IMR-90 (cell line): Measurements from ENCODE around the gene TAF8. TPM values are rescaled to one million over a fixed set of nuclear protein-coding genes. Genes with fewer than 3 reads are reported as not detected.

ENCODE experiments used
- ATAC-seq: fragments of 200-7000 bp; cut with Tn5 transposase; 2 replicates; pipeline ENCODE4 v1.9.1; 2020; ENCODE audit warnings: low read depth, mild to moderate bottlenecking, moderate library complexity
- BruUV-seq: library from RNA; stranded (reverse); fragments of 400-500 nt; replicated peaks from 2 replicates; lab custom pipeline; 2021; lab: Mats Ljungman, UMichigan
- CTCF ChIA-PET: fragments of 300-600 bp; formaldehyde crosslinking; extraction: SDS; loops from one replicate; lab custom pipeline; 2021; ENCODE audit warnings: antibody characterized with exemption; lab: Yijun Ruan, JAX
- POLR2A ChIA-PET: fragments of 300-600 bp; sonication (Branson Sonifier 250); formaldehyde crosslinking; loops from one replicate; lab custom pipeline; 2022; ENCODE audit warnings: antibody characterized with exemption; ENCODE audit not compliant: unreplicated experiment; lab: Charles Lee
- DNase-seq: peaks from one replicate; pipeline ENCODE4 v3.0.0; 2013
- H2AFZ ChIP-seq: replicated peaks from 2 replicates; pipeline ENCODE3; 2013; ENCODE audit warnings: low read length, mild to moderate bottlenecking; ENCODE audit not compliant: poor library complexity
- H2AK5ac ChIP-seq: 2 replicates; pipeline ENCODE4 v1.6.1; 2013; ENCODE audit warnings: low read depth, low read length, inconsistent platforms
- H2AK9ac ChIP-seq: replicated peaks from 2 replicates; pipeline ENCODE3; 2013; ENCODE audit warnings: mild to moderate bottlenecking, low read depth, low read length, moderate library complexity; ENCODE audit not compliant: poor library complexity
- H2BK120ac ChIP-seq: 2 replicates; pipeline ENCODE4 v1.6.1; 2013; ENCODE audit warnings: low read depth, low read length, inconsistent platforms
- H2BK15ac ChIP-seq: 3 replicates; pipeline ENCODE4 v1.6.1; 2013; ENCODE audit warnings: low read depth, low read length, inconsistent platforms
- H2BK20ac ChIP-seq: 2 replicates; pipeline ENCODE4 v1.6.1; 2013; ENCODE audit warnings: low read depth, mild to moderate bottlenecking, inconsistent platforms, low read length, moderate library complexity
- H2BK5ac ChIP-seq: 2 replicates; pipeline ENCODE4 v1.6.1; 2013; ENCODE audit warnings: mild to moderate bottlenecking, low read depth, low read length, inconsistent platforms; ENCODE audit not compliant: poor library complexity, severe bottlenecking
- H3K14ac ChIP-seq: replicated peaks from 2 replicates; pipeline ENCODE4 v1.6.1; 2013; ENCODE audit warnings: low read depth, low read length, inconsistent platforms
- H3K18ac ChIP-seq: 2 replicates; pipeline ENCODE4 v1.6.1; 2013; ENCODE audit warnings: low read depth, low read length, control low read depth
- H3K23ac ChIP-seq: 2 replicates; pipeline ENCODE4 v1.6.1; 2013; ENCODE audit warnings: low read depth, low read length, inconsistent platforms
- H3K27ac ChIP-seq: 2 replicates; pipeline ENCODE4 v1.5.1; 2013; ENCODE audit warnings: mild to moderate bottlenecking, control low read depth, low read length; ENCODE audit not compliant: insufficient read depth
- H3K27me3 ChIP-seq: 2 replicates; pipeline ENCODE4 v1.6.1; 2013; ENCODE audit warnings: low read length; ENCODE audit not compliant: control insufficient read depth, insufficient read depth
- H3K36me3 ChIP-seq: 2 replicates; pipeline ENCODE4 v1.6.1; 2013; ENCODE audit warnings: low read length, mixed read lengths; ENCODE audit not compliant: control insufficient read depth, insufficient read depth
- H3K4ac ChIP-seq: 2 replicates; pipeline ENCODE4 v1.6.1; 2013; ENCODE audit warnings: low read depth, low read length, inconsistent platforms
- H3K4me1 ChIP-seq: 2 replicates; pipeline ENCODE4 v1.6.1; 2013; ENCODE audit warnings: low read length, mixed read lengths; ENCODE audit not compliant: control insufficient read depth, insufficient read depth
- H3K4me2 ChIP-seq: 2 replicates; pipeline ENCODE4 v1.6.1; 2013; ENCODE audit warnings: low read depth, mild to moderate bottlenecking, control low read depth, low read length, moderate library complexity
- H3K4me3 ChIP-seq: 2 replicates; pipeline ENCODE4 v1.5.1; 2013; ENCODE audit warnings: low read depth, mild to moderate bottlenecking, control low read depth, low read length, moderate library complexity; ENCODE audit not compliant: insufficient read depth
- H3K56ac ChIP-seq: 2 replicates; pipeline ENCODE4 v1.6.1; 2013; ENCODE audit warnings: low read length, inconsistent platforms; ENCODE audit not compliant: insufficient read depth; ENCODE audit errors: extremely low read depth
- H3K79me1 ChIP-seq, 2 experiments: 2 replicates each; pipeline ENCODE4 v1.6.1; 2013; ENCODE audit warnings: low read length in 2 of 2, inconsistent platforms in 1 of 2, low read depth in 1 of 2
- H3K9ac ChIP-seq: 2 replicates; pipeline ENCODE4 v1.6.1; 2013; ENCODE audit warnings: low read depth, low read length, control low read depth
- H3K9me1 ChIP-seq: 2 replicates; pipeline ENCODE4 v1.6.1; 2013; ENCODE audit warnings: low read length, inconsistent platforms; ENCODE audit not compliant: insufficient read depth
- H3K9me3 ChIP-seq: 2 replicates; pipeline ENCODE4 v1.6.1; 2013; ENCODE audit warnings: low read length; ENCODE audit not compliant: control insufficient read depth, insufficient read depth
- H4K20me1 ChIP-seq: 2 replicates; pipeline ENCODE4 v1.6.1; 2013; ENCODE audit warnings: low read length, inconsistent platforms; ENCODE audit not compliant: insufficient read depth
- H4K5ac ChIP-seq: 2 replicates; pipeline ENCODE4 v1.6.1; 2013; ENCODE audit warnings: mild to moderate bottlenecking, low read depth, low read length, control low read depth
- H4K8ac ChIP-seq, 2 experiments: 2 replicates each; pipeline ENCODE4 v1.6.1; 2013; ENCODE audit warnings: low read depth in 2 of 2, low read length in 2 of 2, control low read depth in 1 of 2, inconsistent platforms in 1 of 2
- H4K91ac ChIP-seq: 2 replicates; pipeline ENCODE4 v1.6.1; 2013; ENCODE audit warnings: low read depth, low read length, inconsistent platforms; ENCODE audit not compliant: insufficient read depth
- BHLHE40 ChIP-seq: fragments of 150-350 bp; IDR thresholded peaks from 2 replicates; pipeline ENCODE4 v1.6.1; 2016; ENCODE audit warnings: mild to moderate bottlenecking, low read depth, low read length
- CEBPB ChIP-seq: IDR thresholded peaks from 2 replicates; pipeline ENCODE4 v1.6.1; 2012; ENCODE audit warnings: low read depth, low read length, improper control_type of control experiment
- CHD1 ChIP-seq: IDR thresholded peaks from 2 replicates; pipeline ENCODE4 v1.6.1; 2012; ENCODE audit warnings: low read depth, low read length, improper control_type of control experiment
- CTCF ChIP-seq: conservative IDR thresholded peaks from 2 replicates; pipeline ENCODE4 v1.5.1; 2012; ENCODE audit warnings: mild to moderate bottlenecking, low read depth, low read length, improper control_type of control experiment
- ELK1 ChIP-seq: fragments of 150-350 bp; IDR thresholded peaks from 2 replicates; pipeline ENCODE4 v1.6.1; 2016; ENCODE audit warnings: low read depth, mild to moderate bottlenecking, low read length, moderate library complexity, borderline replicate concordance
- FOS ChIP-seq: fragments of 150-350 bp; IDR thresholded peaks from 2 replicates; pipeline ENCODE4 v1.6.1; 2016; ENCODE audit warnings: low read depth, low read length
- MAFK ChIP-seq: IDR thresholded peaks from 2 replicates; pipeline ENCODE4 v1.6.1; 2012; ENCODE audit warnings: low read depth, low read length, improper control_type of control experiment
- MAZ ChIP-seq: IDR thresholded peaks from 2 replicates; pipeline ENCODE4 v1.6.1; 2012; ENCODE audit warnings: low read depth, mild to moderate bottlenecking, low read length, improper control_type of control experiment, moderate library complexity, borderline replicate concordance
- MXI1 ChIP-seq: IDR thresholded peaks from 2 replicates; pipeline ENCODE4 v1.6.1; 2012; ENCODE audit warnings: low read depth, mild to moderate bottlenecking, low read length, moderate library complexity, borderline replicate concordance
- NFE2L2 ChIP-seq: fragments of 150-350 bp; IDR thresholded peaks from 2 replicates; pipeline ENCODE4 v1.6.1; 2016; ENCODE audit warnings: low read depth, mild to moderate bottlenecking, low read length
- POLR2A ChIP-seq: IDR thresholded peaks from 2 replicates; pipeline ENCODE4 v1.6.1; 2012; ENCODE audit warnings: mild to moderate bottlenecking, low read depth, low read length
- RAD21 ChIP-seq: IDR thresholded peaks from 2 replicates; pipeline ENCODE4 v1.6.1; 2012; ENCODE audit warnings: low read length, improper control_type of control experiment
- RCOR1 ChIP-seq: IDR thresholded peaks from 2 replicates; pipeline ENCODE4 v1.6.1; 2012; ENCODE audit warnings: mild to moderate bottlenecking, low read length, improper control_type of control experiment; ENCODE audit not compliant: insufficient replicate concordance
- RFX5 ChIP-seq: IDR thresholded peaks from 2 replicates; pipeline ENCODE4 v1.8.0; 2012; ENCODE audit warnings: low read depth, mild to moderate bottlenecking, low read length, moderate library complexity
- SMC3 ChIP-seq: fragments of 150-350 bp; IDR thresholded peaks from 2 replicates; pipeline ENCODE4 v1.6.1; 2016; ENCODE audit warnings: low read depth, mild to moderate bottlenecking, antibody characterized with exemption, low read length, moderate library complexity
- WGBS, 2 experiments: methylation state at CpG; one replicate each; pipeline versions ENCODE4 v1.1.5 to v1.1.7; 2013; ENCODE audit warnings: missing lambda C conversion rate in 2 of 2; ENCODE audit not compliant: insufficient read length in 1 of 2; ENCODE audit errors: extremely low coverage in 2 of 2; 5-methylcytosine and 5-hydroxymethylcytosine counted together
- dilution Hi-C: fragments of 300-500 bp; cut with HindIII; formaldehyde crosslinking; loops from one replicate; pipeline ENCODE4 v1.14.3; 2018; ENCODE audit warnings: low sequenced_read_pairs; ENCODE audit not compliant: unreplicated experiment
- in situ Hi-C: fragments of 300-500 bp; cut with MboI; formaldehyde crosslinking; loops from 3 replicates; pipeline ENCODE4 v1.14.3; 2019; ENCODE audit warnings: low sequenced_read_pairs, inconsistent platforms, mixed read lengths
- intact Hi-C: fragments of 100-400 bp; cut with micrococcal nuclease; formaldehyde crosslinking; loops from 2 replicates; pipeline ENCODE4 v1.10.0; 2022
- polyA plus RNA-seq, 3 experiments: library from polyadenylated mRNA; depleted of rRNA; stranded (reverse); fragments of >200 nt; gene quantifications; 2 replicates each; pipeline ENCODE4 v1.2.3, GENCODE V29; 2012; ENCODE audit warnings: low replicate concordance in 1 of 3
- total RNA-seq: library from RNA; depleted of rRNA; stranded (reverse); fragments of >200 nt; gene quantifications from 2 replicates; pipeline ENCODE4 v1.2.3, GENCODE V29; 2012

TAF8 gene
- total and polyA plus RNA-seq, 2 of the 4 experiments (the other 2 are of a cell fraction) = 14.3 to 22.8 TPM

- H3K4me1 ChIP-seq = no peaks in the 10 kb centered on the region
- no peak overlapping the region for H2BK20ac ChIP-seq
- no peak overlapping the region; the same call in 2 of the 3 replicates for H2BK15ac ChIP-seq
- H3K18ac ChIP-seq = no peak overlapping the region
- no peak overlapping the region for H3K9ac ChIP-seq
- H2AFZ ChIP-seq = no peak overlapping the region
- H3K4me3 ChIP-seq = no peak overlapping the region
- WGBS, 2 experiments = 88% methylated on average over 4 of the region's 22 CpGs; no CpG with 5 or more reads in 1 of the 2 experiments
- dilution Hi-C loops (no loop called here), in situ Hi-C loops (loop anchor here (25.0 kb wide), 1 partner anchor 801 kb away; the partner anchor contains the start of gene RPL7L1), intact Hi-C loops (no loop called here)
- H3K9me1 ChIP-seq = peaks cover 3% of the 10 kb centered on the region
- DNase-seq = no peak
- H3K27ac ChIP-seq = no peak overlapping the region
- POLR2A ChIA-PET = no interaction called here
- CTCF ChIA-PET = interaction anchor here (0.6 kb wide), 2 partner anchors 15 to 60 kb away, joined by 3 read pairs; no protein-coding TSS in a partner anchor
- H4K8ac ChIP-seq = no peak overlapping the region
- H3K27me3 ChIP-seq = no peaks in the 10 kb centered on the region
- H3K56ac ChIP-seq = no peak overlapping the region
- no peaks in the 10 kb centered on the region for H3K9me3 ChIP-seq
- H4K5ac ChIP-seq = no peak overlapping the region
- no peak overlapping the region for H2BK120ac ChIP-seq
- no peak overlapping the region for H2BK5ac ChIP-seq
- H3K23ac ChIP-seq = peak overlapping the region; percentile 14; the same call in 1 of the 2 replicates
- ATAC-seq = no peak
- H4K91ac ChIP-seq = no peak overlapping the region
- H2AK9ac ChIP-seq = no peak overlapping the region
- BruUV-seq = no TSS peak
- 0 out of 2 replicates have a peak overlapping the region, but pooled peaks have one; percentile 2 for H3K4ac ChIP-seq
- H2AK5ac ChIP-seq = no peak overlapping the region; the same call in 1 of the 2 replicates
- no peaks in the 10 kb centered on the region for H4K20me1 ChIP-seq
- H3K14ac ChIP-seq = no peak overlapping the region
- no peaks in the 10 kb centered on the region; the same call in 1 of the 2 replicates for H3K36me3 ChIP-seq
- H3K79me1 ChIP-seq = no peaks in the 10 kb centered on the region
- H3K4me2 ChIP-seq = no peak overlapping the region
- TF ChIP-seq CEBPB (no peak), RAD21 (0 out of 2 replicates have a peak, but pooled peaks have one; percentile 9), RFX5 (no peak), NFE2L2 (no peak), MAZ (no peak), FOS (no peak), MXI1 (no peak), CHD1 (no peak), BHLHE40 (no peak), CTCF (peak; percentile 22; the same call in 1 of the 2 replicates), RCOR1 (no peak), POLR2A (no peak), MAFK (no peak), SMC3 (0 out of 2 replicates have a peak, but pooled peaks have one; percentile 14), ELK1 (no peak)
These were observed 36.0 kb downstream of the TAF8 start for GRCh38 chr6:42086046-42087035.
